ENCODE measurements around the gene LRIG2.
A peak's percentile ranks its signal among the peaks of the same experiment; 100 is the strongest.

Gene LRIG2

DNA sequence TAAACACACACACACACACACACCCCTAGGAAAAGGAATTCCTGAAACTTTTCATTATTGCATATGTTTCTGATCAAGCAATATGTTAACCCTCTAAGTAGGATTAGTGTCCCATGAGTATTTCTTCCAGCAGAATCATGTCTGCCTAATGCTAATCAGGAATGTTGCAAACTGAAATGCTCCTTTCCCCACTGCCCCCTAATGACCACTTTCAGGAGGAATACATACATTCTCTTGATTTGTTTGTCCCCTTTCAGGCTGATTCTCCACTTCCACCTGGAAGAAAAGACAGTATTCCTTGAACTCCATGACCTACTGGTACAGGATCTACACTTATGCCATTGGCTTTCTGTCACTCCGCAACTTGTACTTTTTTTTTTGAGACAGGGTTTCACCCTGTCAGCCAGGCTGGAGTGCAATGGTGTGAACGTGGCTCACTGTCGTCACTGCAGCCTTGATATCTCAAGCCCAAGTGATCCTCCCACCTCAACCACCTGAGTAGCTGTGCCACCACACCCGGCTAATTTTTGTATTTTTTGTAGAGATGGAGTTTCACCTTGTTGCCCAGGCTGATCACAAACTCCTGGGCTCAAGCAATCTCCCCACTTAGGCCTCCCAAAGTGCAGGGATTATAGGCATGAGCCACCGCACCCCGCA, 56.7 kb downstream of the LRIG2 start:
- peaks cover 36% of the 10 kb centered on the region for H3K36me3 ChIP-seq (ENCODE audit: control insufficient read depth, insufficient read depth, low read length)

GRCh38 chr1:113133038-113133437, 60.0 kb downstream of the LRIG2 start:
- H3K27ac ChIP-seq (ENCODE audit: low read depth, low read length), result no peak overlapping the region
- peaks cover 8% of the 10 kb centered on the region for H3K36me3 ChIP-seq (ENCODE audit: control insufficient read depth, insufficient read depth, low read length)
- H3K4me3 ChIP-seq (ENCODE audit: low read depth, low read length), result no peak overlapping the region
- no peaks in the 10 kb centered on the region for H3K27me3 ChIP-seq (ENCODE audit: control insufficient read depth, insufficient read depth, low read length)
- H3K9me3 ChIP-seq (ENCODE audit: control insufficient read depth, insufficient read depth, low read length), result no peaks in the 10 kb centered on the region
- peaks cover 2% of the 10 kb centered on the region; the same call in 1 of the 2 replicates for H3K4me1 ChIP-seq (ENCODE audit: control insufficient read depth, insufficient read depth, low read length)
- no peak overlapping the region for H3K9ac ChIP-seq (ENCODE audit: low read depth, low read length)

More for the DNA sequence above, 56.7 kb downstream of the LRIG2 start:
- Histone ChIP-seq H3K4me3 (ENCODE audit: low read depth, low read length) (no peak overlapping the region), H3K27me3 (ENCODE audit: control insufficient read depth, insufficient read depth, low read length) (no peaks in the 10 kb centered on the region), H3K27ac (ENCODE audit: low read depth, low read length) (no peak overlapping the region), H3K9me3 (ENCODE audit: control insufficient read depth, insufficient read depth, low read length) (no peaks in the 10 kb centered on the region), H3K4me1 (ENCODE audit: control insufficient read depth, insufficient read depth, low read length) (peaks cover 2% of the 10 kb centered on the region; the same call in 1 of the 2 replicates), H3K9ac (ENCODE audit: low read depth, low read length) (no peak overlapping the region)

DNA sequence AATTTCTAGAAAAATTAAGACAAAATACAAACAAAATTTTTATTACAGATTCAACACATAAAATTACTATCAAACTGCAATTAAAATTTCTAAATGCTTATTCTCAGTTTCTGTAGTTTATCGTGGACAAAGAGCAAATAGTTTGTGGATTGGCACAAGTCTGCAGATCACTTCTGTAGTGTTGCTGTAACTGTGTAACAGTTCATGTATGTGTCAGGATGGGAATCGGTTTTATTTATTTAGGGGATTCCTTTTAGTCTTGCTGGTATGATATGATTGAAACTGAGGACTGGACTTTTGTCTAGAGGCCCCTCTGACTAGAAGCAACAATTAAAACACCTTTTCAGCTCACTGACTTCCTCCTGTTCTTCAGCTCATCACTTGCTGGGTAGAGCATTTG, 60.8 kb downstream of the LRIG2 start:
- Histone ChIP-seq H3K4me1 (ENCODE audit: control insufficient read depth, insufficient read depth, low read length) (peaks cover 2% of the 10 kb centered on the region; the same call in 1 of the 2 replicates), H3K9ac (ENCODE audit: low read depth, low read length) (no peak overlapping the region), H3K9me3 (ENCODE audit: control insufficient read depth, insufficient read depth, low read length) (no peaks in the 10 kb centered on the region), H3K27ac (ENCODE audit: low read depth, low read length) (no peak overlapping the region), H3K4me3 (ENCODE audit: low read depth, low read length) (no peak overlapping the region), H3K27me3 (ENCODE audit: control insufficient read depth, insufficient read depth, low read length) (no peaks in the 10 kb centered on the region), H3K36me3 (ENCODE audit: control insufficient read depth, insufficient read depth, low read length) (peaks cover 1% of the 10 kb centered on the region; the same call in 1 of the 2 replicates)

- Histone ChIP-seq H3K9ac (ENCODE audit: low read depth, low read length) (no peak overlapping the region), H3K27ac (ENCODE audit: low read depth, low read length) (no peak overlapping the region), H3K36me3 (ENCODE audit: control insufficient read depth, insufficient read depth, low read length) (no peaks in the 10 kb centered on the region; the same call in 1 of the 2 replicates), H3K4me3 (ENCODE audit: low read depth, low read length) (no peak overlapping the region), H3K27me3 (ENCODE audit: control insufficient read depth, insufficient read depth, low read length) (no peaks in the 10 kb centered on the region), H3K9me3 (ENCODE audit: control insufficient read depth, insufficient read depth, low read length) (no peaks in the 10 kb centered on the region), H3K4me1 (ENCODE audit: control insufficient read depth, insufficient read depth, low read length) (no peaks in the 10 kb centered on the region)
Observed at GRCh38 chr1:113135460-113135859, 62.5 kb downstream of the LRIG2 start.

DNA sequence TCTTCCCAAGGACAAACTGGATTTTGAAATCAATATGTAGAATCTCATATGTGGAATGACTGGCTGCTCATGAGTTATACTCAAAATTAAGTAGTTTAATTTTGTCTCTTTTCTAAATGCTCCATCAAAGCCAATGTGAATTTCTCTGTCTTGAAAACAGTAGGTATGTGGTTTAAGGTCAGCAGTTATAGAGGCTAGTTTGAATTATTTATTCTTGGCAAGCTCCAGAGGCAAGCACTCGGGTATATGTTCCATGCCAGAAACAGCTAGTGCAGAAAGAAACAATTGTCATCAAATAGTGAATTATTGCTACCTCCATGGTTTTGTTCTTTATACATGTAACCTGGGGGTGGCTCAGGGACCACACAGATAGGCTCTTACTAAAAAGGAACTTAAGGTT, 63.5 kb downstream of the LRIG2 start:
- peaks cover 4% of the 10 kb centered on the region; the same call in 1 of the 2 replicates for H3K4me1 ChIP-seq (ENCODE audit: control insufficient read depth, insufficient read depth, low read length)
- no peak overlapping the region for H3K9ac ChIP-seq (ENCODE audit: low read depth, low read length)
- no peaks in the 10 kb centered on the region; the same call in 1 of the 2 replicates for H3K36me3 ChIP-seq (ENCODE audit: control insufficient read depth, insufficient read depth, low read length)
- H3K9me3 ChIP-seq (ENCODE audit: control insufficient read depth, insufficient read depth, low read length), result no peaks in the 10 kb centered on the region
- H3K27me3 ChIP-seq (ENCODE audit: control insufficient read depth, insufficient read depth, low read length), result no peaks in the 10 kb centered on the region
- no peak overlapping the region for H3K4me3 ChIP-seq (ENCODE audit: low read depth, low read length)
- H3K27ac ChIP-seq (ENCODE audit: low read depth, low read length), result no peak overlapping the region

- H3K36me3 ChIP-seq (ENCODE audit: control insufficient read depth, insufficient read depth, low read length), result no peaks in the 10 kb centered on the region; the same call in 1 of the 2 replicates
- no peaks in the 10 kb centered on the region for H3K27me3 ChIP-seq (ENCODE audit: control insufficient read depth, insufficient read depth, low read length)
- no peak overlapping the region for H3K4me3 ChIP-seq (ENCODE audit: low read depth, low read length)
- no peak overlapping the region for H3K27ac ChIP-seq (ENCODE audit: low read depth, low read length)
- H3K9ac ChIP-seq (ENCODE audit: low read depth, low read length), result no peak overlapping the region
- H3K4me1 ChIP-seq (ENCODE audit: control insufficient read depth, insufficient read depth, low read length), result peaks cover 12% of the 10 kb centered on the region
- H3K9me3 ChIP-seq (ENCODE audit: control insufficient read depth, insufficient read depth, low read length), result no peaks in the 10 kb centered on the region
Observed at GRCh38 chr1:113137563-113137962, 64.6 kb downstream of the LRIG2 start.

- H3K9ac ChIP-seq (ENCODE audit: low read depth, low read length), result no peak overlapping the region
- no peaks in the 10 kb centered on the region for H3K27me3 ChIP-seq (ENCODE audit: control insufficient read depth, insufficient read depth, low read length)
- H3K4me1 ChIP-seq (ENCODE audit: control insufficient read depth, insufficient read depth, low read length), result peaks cover 17% of the 10 kb centered on the region
- H3K4me3 ChIP-seq (ENCODE audit: low read depth, low read length), result no peak overlapping the region
- H3K36me3 ChIP-seq (ENCODE audit: control insufficient read depth, insufficient read depth, low read length), result no peaks in the 10 kb centered on the region; the same call in 1 of the 2 replicates
- no peak overlapping the region for H3K27ac ChIP-seq (ENCODE audit: low read depth, low read length)
- H3K9me3 ChIP-seq (ENCODE audit: control insufficient read depth, insufficient read depth, low read length), result no peaks in the 10 kb centered on the region
Observed at GRCh38 chr1:113138778-113139177, 65.8 kb downstream of the LRIG2 start.

DNA sequence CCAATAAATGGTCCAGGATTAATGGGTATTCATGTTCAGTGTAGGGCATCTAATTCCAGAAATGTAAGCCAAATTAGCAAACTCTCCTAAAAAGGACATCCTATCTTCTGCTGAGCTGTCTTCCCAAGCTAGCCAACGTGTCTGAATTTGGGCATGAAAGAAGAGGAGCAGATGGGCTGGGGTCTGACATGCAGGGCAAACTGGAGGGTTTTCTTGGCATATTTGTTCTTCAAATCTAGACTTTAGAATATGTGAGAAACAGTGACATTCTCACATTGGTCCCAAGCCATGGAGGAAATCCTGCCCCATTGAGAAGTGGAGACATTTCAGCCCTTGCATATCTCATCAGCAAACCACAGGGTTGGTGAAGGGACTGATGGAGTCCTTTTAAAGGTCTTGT, 67.2 kb downstream of the LRIG2 start:
- no peaks in the 10 kb centered on the region for H3K27me3 ChIP-seq (ENCODE audit: control insufficient read depth, insufficient read depth, low read length)
- no peak overlapping the region for H3K4me3 ChIP-seq (ENCODE audit: low read depth, low read length)
- no peak overlapping the region for H3K9ac ChIP-seq (ENCODE audit: low read depth, low read length)
- H3K36me3 ChIP-seq (ENCODE audit: control insufficient read depth, insufficient read depth, low read length), result no peaks in the 10 kb centered on the region; the same call in 1 of the 2 replicates
- peaks cover 17% of the 10 kb centered on the region for H3K4me1 ChIP-seq (ENCODE audit: control insufficient read depth, insufficient read depth, low read length)
- H3K27ac ChIP-seq (ENCODE audit: low read depth, low read length), result no peak overlapping the region
- no peaks in the 10 kb centered on the region for H3K9me3 ChIP-seq (ENCODE audit: control insufficient read depth, insufficient read depth, low read length)

- no peak overlapping the region for H3K4me3 ChIP-seq (ENCODE audit: low read depth, low read length)
- no peaks in the 10 kb centered on the region for H3K36me3 ChIP-seq (ENCODE audit: control insufficient read depth, insufficient read depth, low read length)
- H3K4me1 ChIP-seq (ENCODE audit: control insufficient read depth, insufficient read depth, low read length), result peaks cover 17% of the 10 kb centered on the region
- H3K9ac ChIP-seq (ENCODE audit: low read depth, low read length), result no peak overlapping the region
- H3K27me3 ChIP-seq (ENCODE audit: control insufficient read depth, insufficient read depth, low read length), result no peaks in the 10 kb centered on the region
- peak overlapping the region; percentile 26 for H3K27ac ChIP-seq (ENCODE audit: low read depth, low read length)
- no peaks in the 10 kb centered on the region for H3K9me3 ChIP-seq (ENCODE audit: control insufficient read depth, insufficient read depth, low read length)
Observed at GRCh38 chr1:113140588-113141446, 67.8 kb downstream of the LRIG2 start.

DNA sequence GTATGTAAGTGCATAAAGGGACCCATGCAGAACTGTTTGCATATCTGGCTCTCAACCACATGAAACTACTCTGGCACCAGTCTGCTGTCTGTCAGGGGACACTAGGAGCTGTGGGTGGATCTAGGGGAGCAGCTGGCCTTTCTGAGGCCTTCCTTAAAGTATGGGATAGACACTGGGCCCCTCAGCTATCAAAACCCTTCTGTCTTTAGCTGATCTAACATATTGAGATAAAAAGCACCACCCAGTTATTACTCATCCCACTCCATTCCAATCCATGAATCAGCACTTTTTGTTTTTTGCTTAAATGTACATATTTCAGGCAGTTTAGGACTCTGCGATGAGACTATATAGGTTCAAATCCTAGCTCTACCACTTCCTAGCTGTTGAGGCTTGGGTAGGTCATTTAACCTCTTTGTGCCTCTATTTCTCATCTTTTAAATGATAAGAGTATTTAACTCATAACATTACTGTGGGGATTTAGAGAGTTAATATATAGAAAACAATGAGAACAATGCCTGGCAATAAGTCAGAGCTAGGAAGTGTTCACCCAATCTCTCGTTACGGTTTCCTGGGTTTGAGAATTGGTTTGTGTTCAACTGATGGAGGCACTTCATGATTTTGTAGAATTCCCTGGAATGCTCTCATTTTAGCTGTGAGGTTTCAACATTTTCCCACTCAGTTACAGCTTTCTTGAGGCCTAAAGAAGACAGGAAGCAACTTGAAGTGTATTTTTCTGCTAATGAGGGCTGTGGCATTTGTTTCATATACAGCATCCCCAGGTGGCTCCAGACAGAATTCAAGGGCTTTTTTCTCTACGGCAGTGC, 68.9 kb downstream of the LRIG2 start:
- no peaks in the 10 kb centered on the region for H3K36me3 ChIP-seq (ENCODE audit: control insufficient read depth, insufficient read depth, low read length)
- H3K27me3 ChIP-seq (ENCODE audit: control insufficient read depth, insufficient read depth, low read length), result no peaks in the 10 kb centered on the region
- no peak overlapping the region for H3K9ac ChIP-seq (ENCODE audit: low read depth, low read length)
- no peak overlapping the region for H3K27ac ChIP-seq (ENCODE audit: low read depth, low read length)
- no peak overlapping the region for H3K4me3 ChIP-seq (ENCODE audit: low read depth, low read length)
- no peaks in the 10 kb centered on the region for H3K9me3 ChIP-seq (ENCODE audit: control insufficient read depth, insufficient read depth, low read length)
- H3K4me1 ChIP-seq (ENCODE audit: control insufficient read depth, insufficient read depth, low read length), result peaks cover 17% of the 10 kb centered on the region

All from HUES48 (cell line).